Activated CD8-positive, alpha-beta memory T cell treated with anti-CD3 and anti-CD28 coated beads, Interleukin-2, amount 10 ng/mL, durations not matched to agents 7 days and 5 days (primary cell): ENCODE results near the gene DUSP15. TPM values are rescaled to one million over a fixed set of nuclear protein-coding genes. Genes with fewer than 3 reads are reported as not detected.

Experiments
- ATAC-seq: fragments of 150-1000 bp; cut with Tn5 transposase; one replicate; pipeline ENCODE4 v1.10.0; 2021; ENCODE audit warnings: moderate library complexity
- CTCF ChIA-PET: fragments of 350-600 bp; sonication (Branson Sonifier 250); formaldehyde crosslinking; loops from one replicate; lab custom pipeline; 2021; ENCODE audit warnings: antibody characterized with exemption; lab: Charles Lee
- DNase-seq: peaks from one replicate; pipeline ENCODE4 v3.0.0-alpha.2; 2020
- H3K27ac Mint-ChIP-seq: one replicate; pipeline ENCODE4 v1.8.0; 2021; ENCODE audit warnings: mild to moderate bottlenecking, mixed read lengths
- H3K27me3 Mint-ChIP-seq: one replicate; pipeline ENCODE4 v1.8.0; 2021; ENCODE audit warnings: mixed read lengths
- H3K36me3 Mint-ChIP-seq: one replicate; pipeline ENCODE4 v1.8.0; 2021; ENCODE audit warnings: mild to moderate bottlenecking, mixed read lengths
- H3K4me1 Mint-ChIP-seq: one replicate; pipeline ENCODE4 v1.8.0; 2021; ENCODE audit warnings: mixed read lengths
- H3K4me3 Mint-ChIP-seq: one replicate; pipeline ENCODE4 v1.8.0; 2021; ENCODE audit warnings: mild to moderate bottlenecking, moderate library complexity, mixed read lengths
- H3K9me3 Mint-ChIP-seq: one replicate; pipeline ENCODE4 v1.8.0; 2022; ENCODE audit warnings: low read depth, mixed read lengths
- total RNA-seq, 2 experiments: library from RNA; stranded (reverse); gene quantifications; one replicate each; pipeline ENCODE4 v1.2.3, GENCODE V29; 2021

The DUSP15 gene
- total RNA-seq, 2 experiments from 2014 or later: not detected

DNA sequence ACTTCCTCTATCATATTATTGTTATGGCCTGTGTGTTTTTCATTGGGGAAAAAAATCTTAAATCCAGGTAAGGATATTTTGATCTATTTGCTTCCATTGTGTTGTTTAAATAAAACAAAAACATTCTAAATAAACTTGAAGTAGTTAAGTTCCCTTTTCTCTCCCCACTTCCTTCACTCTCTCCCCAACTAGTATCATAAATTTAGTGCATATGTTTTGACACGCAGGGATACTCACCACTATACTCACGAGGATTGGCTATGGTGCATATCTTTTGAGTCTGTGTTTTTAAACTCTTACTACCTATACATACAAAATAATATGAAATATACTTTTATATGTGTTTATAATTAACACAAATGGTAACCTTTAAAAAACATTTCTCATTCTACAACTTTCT is 5.3 kb upstream of the DUSP15 start:
- no peaks in the 10 kb centered on the region for H3K36me3 Mint-ChIP-seq
- H3K4me3 Mint-ChIP-seq: no peak overlapping the region
- H3K27ac Mint-ChIP-seq: no peak overlapping the region
- CTCF ChIA-PET: no interaction called here
- peaks cover 54% of the 10 kb centered on the region for H3K27me3 Mint-ChIP-seq
- no peak for ATAC-seq
- no peak for DNase-seq
- H3K4me1 Mint-ChIP-seq: peaks cover 16% of the 10 kb centered on the region
- H3K9me3 Mint-ChIP-seq: no peaks in the 10 kb centered on the region

GRCh38 chr20:31872406-31872805 is 2.1 kb upstream of the DUSP15 start:
- peaks cover 11% of the 10 kb centered on the region for H3K4me1 Mint-ChIP-seq
- ATAC-seq (no peak), DNase-seq (no peak)
- CTCF ChIA-PET: interaction anchor here (0.9 to 1.8 kb wide), 4 partner anchors 12 to 79 kb away, joined by 3 to 9 read pairs (median 5); partner anchors contain the start of gene PDRG1
- H3K27ac Mint-ChIP-seq: no peak overlapping the region
- no peaks in the 10 kb centered on the region for H3K9me3 Mint-ChIP-seq
- H3K4me3 Mint-ChIP-seq: no peak overlapping the region
- H3K36me3 Mint-ChIP-seq: peaks cover 3% of the 10 kb centered on the region
- H3K27me3 Mint-ChIP-seq: peaks cover 60% of the 10 kb centered on the region

- peaks cover 11% of the 10 kb centered on the region for H3K4me1 Mint-ChIP-seq
- H3K9me3 Mint-ChIP-seq: no peaks in the 10 kb centered on the region
- CTCF ChIA-PET: interaction anchor here (1.0 to 1.8 kb wide), 6 partner anchors 9 to 80 kb away, joined by 3 to 9 read pairs (median 3); partner anchors contain the start of gene PDRG1
- no peak overlapping the region for H3K4me3 Mint-ChIP-seq
- H3K27ac Mint-ChIP-seq: no peak overlapping the region
- peaks cover 3% of the 10 kb centered on the region for H3K36me3 Mint-ChIP-seq
- DNase-seq (no peak), ATAC-seq (no peak)
- H3K27me3 Mint-ChIP-seq: peaks cover 58% of the 10 kb centered on the region
These were observed 1.3 kb upstream of the DUSP15 start for GRCh38 chr20:31871618-31871954.

DNA sequence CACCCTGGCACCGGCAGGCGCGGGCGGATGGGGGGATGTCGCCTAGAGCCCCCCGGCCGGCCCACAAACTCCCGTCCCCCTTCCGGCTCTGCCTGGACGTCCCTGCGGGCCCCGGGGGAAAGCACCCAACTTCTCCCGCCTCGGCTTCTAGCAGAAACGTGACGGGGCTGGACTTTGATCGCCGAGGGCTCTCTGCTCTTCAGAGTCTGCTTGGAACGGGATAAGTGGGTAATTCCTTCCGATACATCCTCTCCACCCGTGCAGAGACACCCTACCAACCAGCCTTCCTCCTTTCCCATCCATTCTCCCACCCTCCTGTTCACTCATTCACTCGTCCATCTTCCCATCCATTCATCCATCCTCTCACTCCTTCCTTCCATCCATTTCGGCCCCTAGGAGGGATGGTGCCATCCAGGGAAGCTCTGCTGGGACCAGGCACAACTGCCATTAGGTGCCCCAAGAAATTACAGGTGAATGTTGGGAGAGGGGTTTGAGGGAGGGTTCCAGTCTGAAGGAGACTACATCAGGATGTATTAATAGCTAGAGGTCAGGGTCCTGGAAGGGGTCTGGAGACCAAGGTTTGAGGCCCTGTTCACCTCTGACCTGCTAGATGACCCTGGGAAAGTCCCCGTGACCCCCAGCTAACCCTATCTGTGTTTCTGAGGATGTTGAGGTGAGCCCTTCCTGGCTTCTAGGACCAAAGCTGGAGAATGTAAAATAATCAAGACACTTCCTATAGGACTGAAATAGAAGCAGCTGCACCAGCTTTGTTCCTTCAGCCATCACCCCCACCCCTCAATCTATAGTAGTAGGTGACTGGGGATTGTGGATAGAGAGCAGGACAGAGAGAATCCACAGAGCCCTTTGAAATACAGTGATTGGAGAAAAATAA is 645 bp upstream of the DUSP15 start:
- peak overlapping the region; percentile 11 for H3K4me3 Mint-ChIP-seq

DNA sequence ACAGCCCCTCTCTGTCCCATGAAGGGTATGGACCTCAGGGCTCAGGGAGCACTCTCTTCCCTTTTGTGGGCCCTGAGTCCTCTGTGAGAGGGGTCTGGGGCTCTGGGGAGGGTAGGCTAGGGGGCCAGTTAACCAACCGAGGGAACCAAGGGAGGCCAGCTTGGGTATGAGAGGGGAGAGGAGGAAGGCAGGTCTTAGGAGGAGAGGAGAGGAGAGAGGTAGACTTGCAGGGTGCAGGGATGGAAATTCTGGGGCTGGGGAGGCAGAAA is 720 bp downstream of the DUSP15 start:
- peaks cover 55% of the 10 kb centered on the region for H3K27me3 Mint-ChIP-seq
- no peak overlapping the region for H3K27ac Mint-ChIP-seq
- H3K36me3 Mint-ChIP-seq: peaks cover 3% of the 10 kb centered on the region
- no peaks in the 10 kb centered on the region for H3K9me3 Mint-ChIP-seq
- no peak for ATAC-seq
- H3K4me3 Mint-ChIP-seq: peak overlapping the region; percentile 58
- peaks cover 11% of the 10 kb centered on the region for H3K4me1 Mint-ChIP-seq
- no peak for DNase-seq
- CTCF ChIA-PET: interaction anchor here (0.6 kb wide), 1 partner anchor 1907 kb away, joined by 3 read pairs; no protein-coding TSS in a partner anchor

More for the DNA sequence above, 645 bp upstream of the DUSP15 start:
- Mint-ChIP-seq H3K27ac (no peak overlapping the region), H3K36me3 (peaks cover 3% of the 10 kb centered on the region), H3K27me3 (peaks cover 58% of the 10 kb centered on the region), H3K9me3 (no peaks in the 10 kb centered on the region), H3K4me1 (peaks cover 11% of the 10 kb centered on the region)
- DNase-seq (no peak), ATAC-seq (no peak)
- CTCF ChIA-PET: interaction anchor here (1.0 to 1.8 kb wide), 6 partner anchors 10 to 81 kb away, joined by 3 to 9 read pairs (median 3); partner anchors contain the start of gene PDRG1

- Mint-ChIP-seq H3K27ac (no peak overlapping the region), H3K4me3 (no peak overlapping the region), H3K36me3 (peaks cover 3% of the 10 kb centered on the region), H3K27me3 (peaks cover 53% of the 10 kb centered on the region), H3K9me3 (no peaks in the 10 kb centered on the region), H3K4me1 (peaks cover 11% of the 10 kb centered on the region)
- DNase-seq (no peak), ATAC-seq (no peak)
- CTCF ChIA-PET: interaction anchor here (1.2 kb wide), 1 partner anchor 83 kb away, joined by 5 read pairs; the partner anchor contains the start of gene PDRG1
These were observed 1.3 kb downstream of the DUSP15 start for GRCh38 chr20:31868853-31869672.

- Mint-ChIP-seq H3K4me3 (no peak overlapping the region), H3K4me1 (peaks cover 13% of the 10 kb centered on the region), H3K27me3 (peaks cover 39% of the 10 kb centered on the region), H3K27ac (no peak overlapping the region), H3K9me3 (no peaks in the 10 kb centered on the region), H3K36me3 (peaks cover 3% of the 10 kb centered on the region)
- ATAC-seq: no peak
- DNase-seq: no peak
- CTCF ChIA-PET: interaction anchor here (1.9 kb wide), 1 partner anchor 19 kb away, joined by 7 read pairs; no protein-coding TSS in a partner anchor
These were observed 4.1 kb downstream of the DUSP15 start for GRCh38 chr20:31866221-31866620.

DNA sequence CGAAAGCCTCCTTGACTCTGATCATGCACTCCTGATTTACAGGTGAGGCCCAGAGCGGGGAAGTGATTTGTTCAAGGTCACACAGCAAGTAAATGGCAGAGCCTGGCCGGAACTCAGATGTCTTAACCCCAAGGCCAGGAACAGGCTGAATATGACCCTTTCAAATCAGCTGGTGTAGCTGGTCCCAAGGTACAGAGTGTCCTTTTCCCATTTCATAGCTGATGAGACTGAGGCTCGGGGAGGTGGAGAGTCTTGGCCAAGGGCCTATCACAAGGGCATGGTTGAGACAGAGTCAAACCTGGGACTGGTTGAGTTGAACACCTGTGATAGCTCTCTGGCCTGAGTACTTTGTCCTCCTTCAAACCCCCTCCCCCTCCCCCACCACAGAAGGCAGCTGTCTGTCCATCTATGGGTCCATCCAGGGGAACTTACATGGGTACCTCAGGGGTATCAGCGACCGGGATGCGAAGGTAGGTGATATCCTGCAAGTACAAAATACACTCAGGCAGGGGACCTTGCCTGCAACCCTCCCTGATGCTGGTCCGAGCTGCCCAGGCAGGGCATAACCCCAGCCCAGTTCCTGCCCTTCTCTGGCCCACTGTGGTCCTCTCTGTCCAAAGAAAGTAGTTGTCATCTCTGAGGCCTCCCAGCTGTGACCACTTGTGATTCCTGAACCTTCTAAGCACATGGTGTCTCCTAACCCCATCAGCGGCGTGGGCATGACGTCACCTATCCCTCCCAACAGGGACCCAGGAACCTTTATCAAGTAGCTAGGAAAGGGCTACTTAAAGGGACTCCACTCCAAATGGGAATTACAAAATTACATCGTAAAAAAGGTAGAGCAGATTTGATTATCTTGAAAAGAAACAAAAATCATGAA is 5.6 kb downstream of the DUSP15 start:
- ATAC-seq: no peak
- CTCF ChIA-PET: no interaction called here
- peaks cover 41% of the 10 kb centered on the region for H3K27me3 Mint-ChIP-seq
- no peak for DNase-seq
- no peak overlapping the region for H3K27ac Mint-ChIP-seq
- peaks cover under 1% of the 10 kb centered on the region for H3K36me3 Mint-ChIP-seq
- H3K4me1 Mint-ChIP-seq: peaks cover 5% of the 10 kb centered on the region
- H3K9me3 Mint-ChIP-seq: no peaks in the 10 kb centered on the region
- no peak overlapping the region for H3K4me3 Mint-ChIP-seq

GRCh38 chr20:31863296-31864085 is 6.8 kb downstream of the DUSP15 start:
- H3K9me3 Mint-ChIP-seq: no peaks in the 10 kb centered on the region
- H3K4me1 Mint-ChIP-seq: peaks cover 7% of the 10 kb centered on the region
- no peak for DNase-seq
- ATAC-seq: no peak
- H3K27ac Mint-ChIP-seq: no peak overlapping the region
- CTCF ChIA-PET: interaction anchor here (0.6 to 4.4 kb wide), 3 partner anchors 11 to 119 kb away, joined by 3 to 18 read pairs (median 13); partner anchors contain the start of gene PDRG1
- H3K36me3 Mint-ChIP-seq: no peaks in the 10 kb centered on the region
- peaks cover 36% of the 10 kb centered on the region for H3K27me3 Mint-ChIP-seq
- H3K4me3 Mint-ChIP-seq: no peak overlapping the region

DNA sequence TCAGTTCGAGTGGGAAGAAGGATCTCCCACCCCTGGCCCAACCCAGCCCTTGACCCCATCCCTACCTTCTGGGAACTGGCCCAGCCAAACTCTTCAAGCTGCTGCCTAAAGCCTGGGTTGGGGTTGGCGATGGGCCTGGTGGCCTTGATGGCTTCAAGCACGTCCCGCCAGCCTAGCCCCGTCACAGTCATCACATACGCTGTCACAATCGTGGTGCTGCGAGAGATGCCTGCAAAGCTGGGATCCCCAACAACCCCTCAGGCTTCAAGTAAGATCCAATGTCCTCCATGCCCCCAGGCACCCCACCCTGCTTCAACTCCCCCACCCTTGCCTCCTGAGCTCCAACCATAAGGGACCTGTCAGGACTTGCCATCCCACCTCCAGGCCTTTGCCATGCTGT is 7.8 kb downstream of the DUSP15 start:
- CTCF ChIA-PET: interaction anchor here (1.8 to 4.4 kb wide), 3 partner anchors 10 to 90 kb away, joined by 3 to 18 read pairs (median 13); partner anchors contain the start of gene PDRG1
- ATAC-seq: no peak

GRCh38 chr20:31862157-31862470 is 8.2 kb downstream of the DUSP15 start:
- no peak for DNase-seq
- Mint-ChIP-seq H3K9me3 (no peaks in the 10 kb centered on the region), H3K27ac (no peak overlapping the region), H3K4me3 (no peak overlapping the region), H3K4me1 (peaks cover 8% of the 10 kb centered on the region), H3K36me3 (no peaks in the 10 kb centered on the region), H3K27me3 (peaks cover 34% of the 10 kb centered on the region)
- no peak for ATAC-seq
- CTCF ChIA-PET: interaction anchor here (0.7 to 4.4 kb wide), 4 partner anchors 10 to 90 kb away, joined by 3 to 18 read pairs (median 8); partner anchors contain the start of gene PDRG1

More for the DNA sequence above, 7.8 kb downstream of the DUSP15 start:
- peaks cover 34% of the 10 kb centered on the region for H3K27me3 Mint-ChIP-seq
- no peak for DNase-seq
- no peaks in the 10 kb centered on the region for H3K9me3 Mint-ChIP-seq
- no peak overlapping the region for H3K27ac Mint-ChIP-seq
- H3K4me3 Mint-ChIP-seq: no peak overlapping the region
- no peaks in the 10 kb centered on the region for H3K36me3 Mint-ChIP-seq
- peaks cover 8% of the 10 kb centered on the region for H3K4me1 Mint-ChIP-seq
